ENCODE measurements around the gene SNX24.

GRCh38 chr5:122924203-122924602 lies 78.8 kb downstream of the SNX24 start:
- no peak for TF ChIP-seq SUZ12 (IDR thresholded peaks at IDR 0.05; ENCODE audit: extremely low read depth, insufficient read depth, insufficient read length)
- no peak for TF ChIP-seq ZNF274 (IDR thresholded peaks at IDR 0.05; ENCODE audit: low read depth, low read length)
- TF ChIP-seq YY1 (IDR thresholded peaks at IDR 0.05; ENCODE audit: insufficient read depth, insufficient read length), result no peak

Measured in NT2/D1 (cell line).